SK-N-SH (cell line): Measurements from ENCODE around the gene TPO. TPM values are rescaled to one million over a fixed set of nuclear protein-coding genes. Genes with fewer than 3 reads are reported as not detected.

Experiments used
- CTCF ChIA-PET: fragments of 300-600, 350-600 bp; formaldehyde crosslinking; extraction: SDS; loops from one replicate; lab custom pipeline; 2021; lab: Yijun Ruan, JAX
- POLR2A ChIA-PET: fragments of 350-600 bp; sonication (Branson Sonifier 250); formaldehyde crosslinking; extraction: SDS; loops from one replicate; lab custom pipeline; 2020; ENCODE audit warnings: antibody characterized with exemption, inconsistent platforms; lab: Yijun Ruan, JAX
- DNase-seq: peaks from one replicate; pipeline ENCODE4 v3.0.0; 2012
- H2AFZ ChIP-seq: fragments of 200-600 bp; sonication (generic); 2 replicates; pipeline ENCODE4 v1.8.1; 2016; ENCODE audit warnings: antibody characterized with exemption, mild to moderate bottlenecking, low read depth
- H3F3A ChIP-seq: fragments of 200-600 bp; sonication (generic); replicated peaks from 2 replicates; pipeline ENCODE3; 2016; ENCODE audit warnings: antibody characterized with exemption, mild to moderate bottlenecking; ENCODE audit not compliant: insufficient read depth
- H3K27ac ChIP-seq, 2 experiments: fragments of 200-500 bp in 1 of 2; fragments of 200-600 bp in 1 of 2; sonication (Bioruptor generic) in 1 of 2; sonication (generic), shearing (Covaris generic) in 1 of 2; 2 replicates each; pipeline versions ENCODE4 v1.5.1 to v1.6.1; 2014 to 2016; ENCODE audit warnings: low read depth in 2 of 2, inconsistent platforms in 1 of 2, low read length in 1 of 2, mild to moderate bottlenecking in 1 of 2, mixed read lengths in 1 of 2
- H3K27me3 ChIP-seq: fragments of 200-600 bp; sonication (generic), shearing (Covaris generic); 2 replicates; pipeline ENCODE4 v1.6.1; 2016; ENCODE audit warnings: mixed run types; ENCODE audit not compliant: insufficient read depth
- H3K36me3 ChIP-seq, 2 experiments: fragments of 200-500 bp in 1 of 2; fragments of 200-600 bp in 1 of 2; sonication (Bioruptor generic) in 1 of 2; sonication (generic) in 1 of 2; replicated peaks in 1 of 2; 2 replicates each; pipeline versions ENCODE3 to v1.5.1; 2014 to 2016; ENCODE audit warnings: low read length in 1 of 2, mild to moderate bottlenecking in 1 of 2; ENCODE audit not compliant: insufficient read depth in 2 of 2, control insufficient read depth in 1 of 2
- H3K4me1 ChIP-seq, 2 experiments: fragments of 200-500 bp in 1 of 2; fragments of 200-600 bp in 1 of 2; sonication (Bioruptor generic) in 1 of 2; sonication (generic), shearing (Covaris generic) in 1 of 2; 2 replicates each; pipeline versions ENCODE4 v1.5.1 to v1.6.1; 2014 to 2016; ENCODE audit warnings: low read depth in 1 of 2, low read length in 1 of 2, mixed run types in 1 of 2; ENCODE audit not compliant: insufficient read depth in 2 of 2, control insufficient read depth in 1 of 2
- H3K4me2 ChIP-seq: fragments of 200-600 bp; sonication (generic), shearing (Covaris generic); 2 replicates; pipeline ENCODE4 v1.6.1; 2017; ENCODE audit warnings: mixed run types
- H3K4me3 ChIP-seq, 2 experiments: fragments of 200-500 bp in 1 of 2; fragments of 200-600 bp in 1 of 2; sonication (Bioruptor generic) in 1 of 2; sonication (generic), shearing (Covaris generic) in 1 of 2; 2 replicates each; pipeline versions ENCODE4 v1.5.1 to v1.8.1; 2014 to 2016; ENCODE audit warnings: low read depth in 2 of 2, inconsistent platforms in 1 of 2, low read length in 1 of 2, mild to moderate bottlenecking in 1 of 2, mixed read lengths in 1 of 2, moderate library complexity in 1 of 2
- H3K79me2 ChIP-seq: fragments of 200-600 bp; sonication (generic); 2 replicates; pipeline ENCODE4 v1.8.1; 2017; ENCODE audit warnings: mild to moderate bottlenecking; ENCODE audit not compliant: insufficient read depth
- H3K9ac ChIP-seq: fragments of 200-600 bp; sonication (generic); 2 replicates; pipeline ENCODE4 v1.6.1; 2017; ENCODE audit warnings: mixed run types
- H3K9me2 ChIP-seq: fragments of 200-600 bp; sonication (generic); 2 replicates; pipeline ENCODE4 v1.6.1; 2017; ENCODE audit warnings: mixed run types
- H3K9me3 ChIP-seq: fragments of 200-600 bp; sonication (generic); 2 replicates; pipeline ENCODE4 v1.6.1; 2017; ENCODE audit warnings: mixed run types, mild to moderate bottlenecking, moderate library complexity
- H4K20me1 ChIP-seq: fragments of 200-600 bp; sonication (generic); 2 replicates; pipeline ENCODE4 v1.6.1; 2017; ENCODE audit warnings: mild to moderate bottlenecking, mixed run types; ENCODE audit not compliant: insufficient read depth
- CHD2 ChIP-seq: fragments of 150-350 bp; IDR thresholded peaks from 2 replicates; pipeline ENCODE4 v1.6.1; 2018; ENCODE audit warnings: low read length; ENCODE audit not compliant: partially characterized antibody
- CTCF ChIP-seq: fragments of 200-600 bp; sonication (generic); IDR thresholded peaks from 2 replicates; pipeline ENCODE4 v1.6.1; 2017; ENCODE audit warnings: antibody characterized with exemption, mild to moderate bottlenecking, moderate library complexity
- EP300 ChIP-seq, 2 experiments: IDR thresholded peaks; 2 replicates each; pipeline versions ENCODE4 v1.4.0 to v1.6.1; 2012; ENCODE audit warnings: borderline replicate concordance in 1 of 2, low read depth in 1 of 2, low read length in 1 of 2
- GABPA ChIP-seq: IDR thresholded peaks from 2 replicates; pipeline ENCODE4 v1.4.0; 2012; ENCODE audit warnings: low read depth, mild to moderate bottlenecking
- GATA2 ChIP-seq: sonication (generic); formaldehyde crosslinking; IDR thresholded peaks from 2 replicates; pipeline ENCODE4 v1.5.0; 2020; ENCODE audit warnings: mild to moderate bottlenecking, missing genetic modification reagents
- MXI1 ChIP-seq: IDR thresholded peaks from 2 replicates; pipeline ENCODE4 v1.6.1; 2012; ENCODE audit warnings: mild to moderate bottlenecking, low read depth, low read length, improper control_type of control experiment
- NFIC ChIP-seq: IDR thresholded peaks from 2 replicates; pipeline ENCODE4 v1.4.0; 2012; ENCODE audit warnings: borderline replicate concordance
- NRF1 ChIP-seq: IDR thresholded peaks from 2 replicates; pipeline ENCODE4 v1.6.1; 2012; ENCODE audit warnings: low read depth, mild to moderate bottlenecking, low read length
- PBX3 ChIP-seq: IDR thresholded peaks from 2 replicates; pipeline ENCODE4; 2012
- RCOR1 ChIP-seq: fragments of 150-350 bp; IDR thresholded peaks from 2 replicates; pipeline ENCODE4 v1.6.1; 2017; ENCODE audit warnings: antibody characterized with exemption, low read length
- RFX5 ChIP-seq: IDR thresholded peaks from 2 replicates; pipeline ENCODE4 v1.6.1; 2012; ENCODE audit warnings: mild to moderate bottlenecking, improper control_type of control experiment, low read length
- RXRA ChIP-seq: IDR thresholded peaks from 2 replicates; pipeline ENCODE4 v1.4.0; 2012; ENCODE audit warnings: low read depth, mild to moderate bottlenecking, borderline replicate concordance
- TAF1 ChIP-seq: IDR thresholded peaks from 2 replicates; pipeline ENCODE4 v1.6.1; 2012; ENCODE audit warnings: low read depth, mild to moderate bottlenecking, low read length, moderate library complexity, borderline replicate concordance
- TCF12 ChIP-seq: IDR thresholded peaks from 2 replicates; pipeline ENCODE4 v1.4.0; 2012
- TEAD4 ChIP-seq: IDR thresholded peaks from 2 replicates; pipeline ENCODE4 v1.4.0; 2012; ENCODE audit warnings: mild to moderate bottlenecking, borderline replicate concordance; ENCODE audit not compliant: insufficient read depth
- YY1 ChIP-seq: IDR thresholded peaks from 2 replicates; pipeline ENCODE4 v1.4.0; 2012; ENCODE audit warnings: low read depth, mild to moderate bottlenecking
- WGBS: methylation state at CpG from one replicate; pipeline ENCODE4 v1.1.6; 2017; ENCODE audit warnings: low lambda C conversion rate; 5-methylcytosine and 5-hydroxymethylcytosine counted together
- polyA plus RNA-seq, 3 experiments: library from polyadenylated mRNA; depleted of rRNA; stranded (reverse); fragments of >200 nt; gene quantifications; 2 replicates each; pipeline ENCODE4 v1.2.3, GENCODE V29; 2012
- TF ChIP-seq, protein P1 (sequence below): fragments of 150-350 bp; IDR thresholded peaks from 2 replicates; pipeline ENCODE4 v1.6.1; 2016; ENCODE audit warnings: mild to moderate bottlenecking, low read depth, low read length
- TF ChIP-seq, protein P2 (sequence below): IDR thresholded peaks from 2 replicates; pipeline ENCODE4 v1.4.0; 2012; ENCODE audit warnings: low read depth, borderline replicate concordance

The TPO gene
- polyA plus RNA-seq, 1 of the 3 experiments (the other 2 are of a cell fraction): not detected

DNA sequence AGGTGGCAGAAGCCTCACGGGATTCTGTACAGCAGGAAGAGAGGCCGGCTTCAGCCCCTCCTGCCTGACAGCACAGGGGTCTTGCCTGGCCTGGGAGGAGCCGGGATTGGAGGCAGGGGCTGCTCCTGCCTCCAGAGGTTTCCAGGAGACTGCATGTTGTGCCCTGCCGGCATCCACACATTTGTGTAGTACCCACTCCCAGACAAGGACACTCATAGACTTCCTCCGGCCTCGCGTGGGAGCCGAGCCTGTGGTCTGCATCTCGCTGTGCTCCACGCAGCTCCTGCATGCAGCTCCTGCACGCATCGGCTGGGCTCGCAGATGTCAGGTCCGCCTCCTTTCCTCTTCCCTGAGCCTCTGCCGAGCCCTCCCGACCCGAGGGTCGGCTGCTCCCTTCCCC, 34.7 kb downstream of the TPO start:
- Histone ChIP-seq H2AFZ (no peak overlapping the region), H4K20me1 (no peaks in the 10 kb centered on the region), H3K27ac (no peak overlapping the region), H3K4me1 (peaks cover 0 to 10% of the 10 kb centered on the region in 2 experiments; a peak in 1 of 4 replicates), H3K9me2 (no peaks in the 10 kb centered on the region), H3K4me3 (peak overlapping the region in 1 of 2 experiments; percentile 27; a peak in 1 of 4 replicates), H3K36me3 (no peaks in the 10 kb centered on the region), H3F3A (no peaks in the 10 kb centered on the region), H3K79me2 (no peaks in the 10 kb centered on the region), H3K27me3 (no peaks in the 10 kb centered on the region)
- POLR2A ChIA-PET: no interaction called here
- WGBS: 9% methylated on average over 16 of the region's 18 CpGs
- CTCF ChIA-PET: interaction anchor here (1.3 kb wide), 1 partner anchor 103 kb away, joined by 4 read pairs; no protein-coding TSS in a partner anchor
- DNase-seq: peak; percentile 65
- TF ChIP-seq YY1 (no peak), EP300 (IDR thresholded peaks at IDR 0.05; ENCODE audit: borderline replicate concordance in 1 of 2, low read depth in 1 of 2, low read length in 1 of 2) (no peak), MXI1 (no peak), NRF1 (no peak), GATA2 (CRISPR knock-in tag) (no peak), RXRA (no peak), TAF1 (no peak), GABPA (no peak), CTCF (no peak), TCF12 (no peak), CHD2 (no peak), RFX5 (no peak), RCOR1 (no peak), PBX3 (no peak), TEAD4 (no peak), NFIC (no peak)
- TF ChIP-seq, protein P1, sequence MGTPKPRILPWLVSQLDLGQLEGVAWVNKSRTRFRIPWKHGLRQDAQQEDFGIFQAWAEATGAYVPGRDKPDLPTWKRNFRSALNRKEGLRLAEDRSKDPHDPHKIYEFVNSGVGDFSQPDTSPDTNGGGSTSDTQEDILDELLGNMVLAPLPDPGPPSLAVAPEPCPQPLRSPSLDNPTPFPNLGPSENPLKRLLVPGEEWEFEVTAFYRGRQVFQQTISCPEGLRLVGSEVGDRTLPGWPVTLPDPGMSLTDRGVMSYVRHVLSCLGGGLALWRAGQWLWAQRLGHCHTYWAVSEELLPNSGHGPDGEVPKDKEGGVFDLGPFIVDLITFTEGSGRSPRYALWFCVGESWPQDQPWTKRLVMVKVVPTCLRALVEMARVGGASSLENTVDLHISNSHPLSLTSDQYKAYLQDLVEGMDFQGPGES: no peak
- TF ChIP-seq, protein P2, sequence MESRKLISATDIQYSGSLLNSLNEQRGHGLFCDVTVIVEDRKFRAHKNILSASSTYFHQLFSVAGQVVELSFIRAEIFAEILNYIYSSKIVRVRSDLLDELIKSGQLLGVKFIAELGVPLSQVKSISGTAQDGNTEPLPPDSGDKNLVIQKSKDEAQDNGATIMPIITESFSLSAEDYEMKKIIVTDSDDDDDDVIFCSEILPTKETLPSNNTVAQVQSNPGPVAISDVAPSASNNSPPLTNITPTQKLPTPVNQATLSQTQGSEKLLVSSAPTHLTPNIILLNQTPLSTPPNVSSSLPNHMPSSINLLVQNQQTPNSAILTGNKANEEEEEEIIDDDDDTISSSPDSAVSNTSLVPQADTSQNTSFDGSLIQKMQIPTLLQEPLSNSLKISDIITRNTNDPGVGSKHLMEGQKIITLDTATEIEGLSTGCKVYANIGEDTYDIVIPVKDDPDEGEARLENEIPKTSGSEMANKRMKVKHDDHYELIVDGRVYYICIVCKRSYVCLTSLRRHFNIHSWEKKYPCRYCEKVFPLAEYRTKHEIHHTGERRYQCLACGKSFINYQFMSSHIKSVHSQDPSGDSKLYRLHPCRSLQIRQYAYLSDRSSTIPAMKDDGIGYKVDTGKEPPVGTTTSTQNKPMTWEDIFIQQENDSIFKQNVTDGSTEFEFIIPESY: no peak
- TF ChIP-seq, all 33 proteins: peak for 0
- Histone ChIP-seq H3K9ac (no peak overlapping the region), H3K9me3 (no peaks in the 10 kb centered on the region), H3K4me2 (no peak overlapping the region)
